Endothelial cell of umbilical vein (primary cell): ENCODE measurements around the gene FAM13C.

Source experiments
- EZH2 ChIP-seq: IDR thresholded peaks from 2 replicates; pipeline ENCODE4 v1.6.1; 2012; ENCODE audit warnings: borderline replicate concordance, low read depth, mild to moderate bottlenecking, moderate library complexity, low read length, inconsistent platforms; ENCODE audit not compliant: severe bottlenecking
- FOS ChIP-seq: IDR thresholded peaks from 2 replicates; pipeline ENCODE4 v1.6.1; 2011; ENCODE audit warnings: mild to moderate bottlenecking, low read length, moderate library complexity, borderline replicate concordance; ENCODE audit not compliant: insufficient read depth
- JUN ChIP-seq: IDR thresholded peaks from 2 replicates; pipeline ENCODE4 v1.6.1; 2011; ENCODE audit warnings: borderline replicate concordance, low read depth; ENCODE audit not compliant: insufficient read length, insufficient read depth
- POLR2A ChIP-seq: IDR thresholded peaks from 2 replicates; pipeline ENCODE4 v1.6.1; 2012; ENCODE audit warnings: low read depth, mild to moderate bottlenecking, control low read depth, low read length
- POLR2AphosphoS5 ChIP-seq: IDR thresholded peaks from 2 replicates; pipeline ENCODE4 v1.6.1; 2012; ENCODE audit warnings: low read depth, mild to moderate bottlenecking, control low read depth, low read length, moderate library complexity; ENCODE audit not compliant: insufficient read depth
- TF ChIP-seq, protein P1 (sequence below), 2 donors: IDR thresholded peaks; 1 replicate in 1 of 2; 2 replicates in 1 of 2; pipeline ENCODE4 v1.5.1; 2011; ENCODE audit warnings: low read length in 2 of 2, mild to moderate bottlenecking in 2 of 2, moderate library complexity in 2 of 2, control low read depth in 1 of 2, inconsistent platforms in 1 of 2, low read depth in 1 of 2; ENCODE audit not compliant: insufficient read depth in 1 of 2; ENCODE audit errors: extremely low read depth in 1 of 2
- TF ChIP-seq, protein P2 (sequence below): IDR thresholded peaks from 2 replicates; pipeline ENCODE4 v1.6.1; 2011; ENCODE audit not compliant: insufficient read depth, insufficient read length

DNA sequence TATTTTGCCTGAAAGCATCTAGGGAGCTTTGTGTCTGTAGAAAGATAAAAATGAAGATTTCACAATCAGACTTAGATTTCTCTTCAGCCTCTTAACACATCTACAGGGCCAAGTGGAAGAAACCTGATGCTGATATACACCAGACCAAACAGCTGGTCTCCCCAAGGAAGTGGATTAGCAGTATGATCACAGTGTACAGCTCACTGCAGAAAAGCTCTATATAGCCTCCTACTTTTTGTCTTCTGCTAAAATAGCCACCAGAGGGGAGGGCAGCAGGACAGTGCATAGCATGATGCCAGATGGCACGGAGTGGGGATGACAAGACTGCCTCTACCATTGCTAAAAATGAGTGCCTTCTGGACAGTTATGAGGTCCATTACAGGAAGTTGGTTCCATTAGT is 16.0 kb downstream of the FAM13C start:
- TF ChIP-seq POLR2AphosphoS5, result no peak
- no peak for TF ChIP-seq POLR2A
- TF ChIP-seq, protein P1, sequence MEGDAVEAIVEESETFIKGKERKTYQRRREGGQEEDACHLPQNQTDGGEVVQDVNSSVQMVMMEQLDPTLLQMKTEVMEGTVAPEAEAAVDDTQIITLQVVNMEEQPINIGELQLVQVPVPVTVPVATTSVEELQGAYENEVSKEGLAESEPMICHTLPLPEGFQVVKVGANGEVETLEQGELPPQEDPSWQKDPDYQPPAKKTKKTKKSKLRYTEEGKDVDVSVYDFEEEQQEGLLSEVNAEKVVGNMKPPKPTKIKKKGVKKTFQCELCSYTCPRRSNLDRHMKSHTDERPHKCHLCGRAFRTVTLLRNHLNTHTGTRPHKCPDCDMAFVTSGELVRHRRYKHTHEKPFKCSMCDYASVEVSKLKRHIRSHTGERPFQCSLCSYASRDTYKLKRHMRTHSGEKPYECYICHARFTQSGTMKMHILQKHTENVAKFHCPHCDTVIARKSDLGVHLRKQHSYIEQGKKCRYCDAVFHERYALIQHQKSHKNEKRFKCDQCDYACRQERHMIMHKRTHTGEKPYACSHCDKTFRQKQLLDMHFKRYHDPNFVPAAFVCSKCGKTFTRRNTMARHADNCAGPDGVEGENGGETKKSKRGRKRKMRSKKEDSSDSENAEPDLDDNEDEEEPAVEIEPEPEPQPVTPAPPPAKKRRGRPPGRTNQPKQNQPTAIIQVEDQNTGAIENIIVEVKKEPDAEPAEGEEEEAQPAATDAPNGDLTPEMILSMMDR (IDR thresholded peaks at IDR 0.05; ENCODE audit: extremely low read depth in 1 of 2, insufficient read depth in 1 of 2, low read depth in 1 of 2, low read length in 2 of 2), result no peak
- no peak for TF ChIP-seq EZH2
- no peak for TF ChIP-seq JUN
- no peak for TF ChIP-seq FOS
- TF ChIP-seq, protein P2, sequence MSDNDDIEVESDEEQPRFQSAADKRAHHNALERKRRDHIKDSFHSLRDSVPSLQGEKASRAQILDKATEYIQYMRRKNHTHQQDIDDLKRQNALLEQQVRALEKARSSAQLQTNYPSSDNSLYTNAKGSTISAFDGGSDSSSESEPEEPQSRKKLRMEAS, result no peak
